NCI-H146 (cell line): ENCODE results near the gene BYSL.

Experiments used
- DNase-seq: peaks from one replicate; lab custom pipeline; 2025; lab: John Stamatoyannopoulos, UW

The BYSL gene

GRCh38 chr6:41976794-41977484, 55.6 kb downstream of the BYSL start:
- no peak for DNase-seq
